Effector memory CD4-positive, alpha-beta T cell (primary cell): ENCODE measurements around the gene NUTM2E.
"Not testable (repeated sequence)": the region's sequence is repeated elsewhere in the genome, so short reads cannot be mapped to it uniquely, and the experiment has no call there.

Experiments
- DNase-seq, 3 donors: peaks; one replicate each; pipeline ENCODE4 v3.0.0-alpha.2; 2020
- H3K27ac ChIP-seq: 2 replicates; pipeline ENCODE4 v1.7.0; 2013; ENCODE audit warnings: mild to moderate bottlenecking, low read length, moderate library complexity; ENCODE audit not compliant: insufficient read depth, poor library complexity, severe bottlenecking
- H3K27me3 ChIP-seq: replicated peaks from 2 replicates; pipeline ENCODE4 v1.7.0; 2013; ENCODE audit warnings: mild to moderate bottlenecking, low read length; ENCODE audit not compliant: insufficient read depth, control insufficient read depth, poor library complexity, severe bottlenecking
- H3K36me3 ChIP-seq: 2 replicates; pipeline ENCODE4 v1.7.0; 2013; ENCODE audit warnings: mild to moderate bottlenecking, low read length, moderate library complexity; ENCODE audit not compliant: control insufficient read depth, insufficient read depth
- H3K4me1 ChIP-seq: 2 replicates; pipeline ENCODE4 v1.7.0; 2013; ENCODE audit warnings: low read length, mild to moderate bottlenecking; ENCODE audit not compliant: control insufficient read depth, insufficient read depth, poor library complexity, severe bottlenecking
- H3K4me3 ChIP-seq: 2 replicates; pipeline ENCODE4 v1.7.0; 2013; ENCODE audit warnings: low read length, low read depth, mild to moderate bottlenecking; ENCODE audit not compliant: insufficient read depth, poor library complexity, severe bottlenecking
- H3K9me3 ChIP-seq: 2 replicates; pipeline ENCODE4 v1.7.0; 2013; ENCODE audit warnings: mild to moderate bottlenecking, low read length, moderate library complexity; ENCODE audit not compliant: control insufficient read depth

NUTM2E gene

GRCh38 chr10:79862803-79863202 lies 36.3 kb downstream of the NUTM2E start:
- not testable (repeated sequence) for H3K9me3 ChIP-seq, H3K4me1 ChIP-seq, H3K27ac ChIP-seq, H3K4me3 ChIP-seq, H3K36me3 ChIP-seq, H3K27me3 ChIP-seq, DNase-seq

- not testable (repeated sequence) for H3K36me3 ChIP-seq, H3K27me3 ChIP-seq, H3K4me3 ChIP-seq, DNase-seq, H3K9me3 ChIP-seq, H3K4me1 ChIP-seq, H3K27ac ChIP-seq
Observed at GRCh38 chr10:79866903-79867551, 40.5 kb downstream of the NUTM2E start.

- not testable (repeated sequence) for H3K9me3 ChIP-seq, H3K36me3 ChIP-seq, H3K27ac ChIP-seq, H3K4me3 ChIP-seq, H3K4me1 ChIP-seq, H3K27me3 ChIP-seq, DNase-seq
Observed at GRCh38 chr10:79868023-79868422, 41.5 kb downstream of the NUTM2E start.

GRCh38 chr10:79869439-79870097 lies 43.0 kb downstream of the NUTM2E start:
- DNase-seq, H3K36me3 ChIP-seq: not testable (repeated sequence)

GRCh38 chr10:79871729-79872128 lies 45.2 kb downstream of the NUTM2E start:
- not testable (repeated sequence) for H3K27ac ChIP-seq, DNase-seq, H3K4me1 ChIP-seq, H3K36me3 ChIP-seq, H3K9me3 ChIP-seq, H3K4me3 ChIP-seq, H3K27me3 ChIP-seq

More at GRCh38 chr10:79869439-79870097, 43.0 kb downstream of the NUTM2E start:
- H3K27ac ChIP-seq, H3K4me1 ChIP-seq, H3K27me3 ChIP-seq, H3K4me3 ChIP-seq, H3K9me3 ChIP-seq: not testable (repeated sequence)
